ENCODE results near the gene CHFR.
"Not testable (repeated sequence)": the region's sequence is repeated elsewhere in the genome, so short reads cannot be mapped to it uniquely, and the experiment has no call there.

The CHFR gene

GRCh38 chr12:132888852-132889251, 1.4 kb upstream of the CHFR start:
- no peak overlapping the region for H2BK15ac ChIP-seq (ENCODE audit: low read depth, poor library complexity, severe bottlenecking)

DNA sequence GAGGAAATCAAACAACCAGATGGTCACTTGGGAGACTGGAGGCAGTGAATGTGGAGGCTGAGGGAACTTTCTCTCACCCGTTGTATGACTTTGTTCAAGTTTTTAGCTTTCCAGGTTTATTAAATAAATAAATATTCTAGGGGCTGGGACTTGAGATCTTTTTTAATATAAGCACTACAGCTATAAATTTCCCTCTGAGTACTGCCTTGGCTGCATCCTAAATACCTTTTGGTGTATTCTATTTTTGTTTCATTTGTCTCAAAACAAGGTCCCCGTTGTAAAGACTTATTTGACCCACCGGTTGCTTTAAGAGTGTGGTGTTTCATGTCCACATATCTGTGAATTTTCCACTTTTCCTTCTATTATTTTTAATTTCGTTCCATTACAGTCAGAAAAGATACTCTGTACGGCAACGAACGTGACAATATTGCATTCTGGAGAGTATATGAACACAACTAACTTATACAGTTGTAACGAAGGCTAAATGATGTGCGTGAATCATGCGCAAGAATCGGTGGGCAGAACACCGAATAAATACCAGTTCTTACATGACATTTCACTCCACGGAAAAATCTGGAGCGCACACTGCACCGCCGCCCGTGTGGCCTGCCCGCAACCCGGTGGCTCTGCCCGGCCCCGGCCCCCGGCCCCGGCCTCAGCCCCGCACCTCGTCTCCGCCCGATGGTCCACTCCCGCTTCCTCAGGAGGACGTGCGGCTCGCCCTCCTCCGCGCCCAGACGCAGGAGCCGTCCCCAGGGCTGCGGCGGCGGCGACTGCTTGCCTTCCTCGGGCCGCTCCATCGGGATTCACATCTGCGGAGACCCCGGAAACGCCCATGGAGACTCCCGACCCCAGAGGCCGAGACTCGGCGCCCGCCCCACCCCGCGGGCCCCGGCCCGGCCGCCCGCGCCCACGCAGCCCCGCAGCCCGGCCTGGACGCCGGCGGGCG, 602 bp downstream of the CHFR start:
- Histone ChIP-seq H3K18ac (ENCODE audit: low read depth in 1 of 2, low read length in 2 of 2) (peak overlapping the region; percentile 93 to 94), H3K23ac (ENCODE audit: low read length in 2 of 2) (peak overlapping the region in 1 of 2 experiments; percentile 23), H3K36me3 (ENCODE audit: control insufficient read depth in 1 of 2, insufficient read depth in 2 of 2, low read depth in 1 of 2, low read length in 2 of 2) (peaks cover 32 to 33% of the 10 kb centered on the region in 2 experiments), H3K27me3 (ENCODE audit: control insufficient read depth in 1 of 2, insufficient read depth in 1 of 2, low read length in 2 of 2) (no peaks in the 10 kb centered on the region), H3K4me3 (ENCODE audit: insufficient read depth in 1 of 2, low read depth in 1 of 2, low read length in 2 of 2) (peak overlapping the region; percentile 88 to 94), H4K8ac (ENCODE audit: low read length) (peak overlapping the region; percentile 70), H3K9ac (ENCODE audit: low read length) (peak overlapping the region; percentile 99), H3K4ac (ENCODE audit: low read depth in 1 of 2, low read length in 2 of 2) (peak overlapping the region; percentile 90 to 91), H3K79me1 (replicated peaks; ENCODE audit: low read length, poor library complexity, severe bottlenecking) (peaks cover 13% of the 10 kb centered on the region), H3K9me3 (ENCODE audit: control insufficient read depth, low read length) (peaks cover 28% of the 10 kb centered on the region), H2AK5ac (ENCODE audit: low read length, severe bottlenecking) (no peak overlapping the region), H2BK120ac (ENCODE audit: low read depth, low read length) (peak overlapping the region; percentile 99), H2BK5ac (ENCODE audit: low read depth, low read length, poor library complexity, severe bottlenecking) (no peak overlapping the region), H3K27ac (ENCODE audit: low read length, poor library complexity, severe bottlenecking) (peak overlapping the region; percentile 31), H2BK15ac (ENCODE audit: low read depth, poor library complexity, severe bottlenecking) (no peak overlapping the region), H3K14ac (ENCODE audit: low read length in 2 of 2) (peak overlapping the region in 1 of 2 experiments; percentile 93), H4K91ac (ENCODE audit: low read length) (peak overlapping the region; percentile 97), H2BK12ac (ENCODE audit: low read length in 2 of 2) (no peak overlapping the region), H3K4me2 (ENCODE audit: low read length, poor library complexity, severe bottlenecking) (peak overlapping the region; percentile 61), H2AFZ (ENCODE audit: low read depth, low read length) (peak overlapping the region; percentile 46), H3K4me1 (ENCODE audit: control insufficient read depth, insufficient read depth, low read depth, low read length) (peaks cover 7% of the 10 kb centered on the region)
- peak; percentile 39 for DNase-seq
- 12% methylated on average over 37 of the region's 64 CpGs for WGBS

More at GRCh38 chr12:132888852-132889251, 1.4 kb upstream of the CHFR start:
- Histone ChIP-seq H3K4ac (ENCODE audit: low read depth in 1 of 2, low read length in 2 of 2) (no peak overlapping the region), H2BK12ac (ENCODE audit: low read length in 2 of 2) (no peak overlapping the region), H3K27me3 (ENCODE audit: control insufficient read depth in 1 of 2, insufficient read depth in 1 of 2, low read length in 2 of 2) (no peaks in the 10 kb centered on the region), H3K27ac (ENCODE audit: low read length, poor library complexity, severe bottlenecking) (no peak overlapping the region), H3K9ac (ENCODE audit: low read length) (peak overlapping the region; percentile 99), H4K91ac (ENCODE audit: low read length) (no peak overlapping the region), H3K18ac (ENCODE audit: low read depth in 1 of 2, low read length in 2 of 2) (no peak overlapping the region), H4K8ac (ENCODE audit: low read length) (no peak overlapping the region), H3K14ac (ENCODE audit: low read length in 2 of 2) (no peak overlapping the region), H3K9me3 (ENCODE audit: control insufficient read depth, low read length) (peaks cover 21% of the 10 kb centered on the region), H3K23ac (ENCODE audit: low read length in 2 of 2) (no peak overlapping the region), H2BK5ac (ENCODE audit: low read depth, low read length, poor library complexity, severe bottlenecking) (no peak overlapping the region), H3K4me1 (ENCODE audit: control insufficient read depth, insufficient read depth, low read depth, low read length) (peaks cover 2% of the 10 kb centered on the region), H3K4me3 (ENCODE audit: insufficient read depth in 1 of 2, low read depth in 1 of 2, low read length in 2 of 2) (peak overlapping the region in 1 of 2 experiments; percentile 98), H3K36me3 (ENCODE audit: control insufficient read depth in 1 of 2, insufficient read depth in 2 of 2, low read depth in 1 of 2, low read length in 2 of 2) (peaks cover 15 to 16% of the 10 kb centered on the region in 2 experiments), H3K4me2 (ENCODE audit: low read length, poor library complexity, severe bottlenecking) (no peak overlapping the region), H2BK120ac (ENCODE audit: low read depth, low read length) (no peak overlapping the region), H2AK5ac (ENCODE audit: low read length, severe bottlenecking) (no peak overlapping the region), H2AFZ (ENCODE audit: low read depth, low read length) (no peak overlapping the region), H3K79me1 (replicated peaks; ENCODE audit: low read length, poor library complexity, severe bottlenecking) (peaks cover 10% of the 10 kb centered on the region)
- WGBS, result 65% methylated on average over 6 of the region's 6 CpGs
- no peak for DNase-seq

- Histone ChIP-seq H3K4ac (ENCODE audit: low read depth in 1 of 2, low read length in 2 of 2) (no peak overlapping the region), H2AK5ac (ENCODE audit: low read length, severe bottlenecking) (no peak overlapping the region), H2BK120ac (ENCODE audit: low read depth, low read length) (no peak overlapping the region), H3K9ac (ENCODE audit: low read length) (no peak overlapping the region), H4K8ac (ENCODE audit: low read length) (no peak overlapping the region), H3K27me3 (ENCODE audit: control insufficient read depth in 1 of 2, insufficient read depth in 1 of 2, low read length in 2 of 2) (no peaks in the 10 kb centered on the region), H4K91ac (ENCODE audit: low read length) (no peak overlapping the region), H3K18ac (ENCODE audit: low read depth in 1 of 2, low read length in 2 of 2) (peak overlapping the region in 1 of 2 experiments; percentile 16), H3K27ac (ENCODE audit: low read length, poor library complexity, severe bottlenecking) (peak overlapping the region; percentile 19), H3K4me3 (ENCODE audit: insufficient read depth in 1 of 2, low read depth in 1 of 2, low read length in 2 of 2) (no peak overlapping the region), H2BK15ac (ENCODE audit: low read depth, poor library complexity, severe bottlenecking) (no peak overlapping the region), H3K4me1 (ENCODE audit: control insufficient read depth, insufficient read depth, low read depth, low read length) (peaks cover 5% of the 10 kb centered on the region), H3K36me3 (ENCODE audit: control insufficient read depth in 1 of 2, insufficient read depth in 2 of 2, low read depth in 1 of 2, low read length in 2 of 2) (peaks cover 51 to 52% of the 10 kb centered on the region in 2 experiments), H3K9me3 (ENCODE audit: control insufficient read depth, low read length) (peaks cover 20% of the 10 kb centered on the region), H2BK5ac (ENCODE audit: low read depth, low read length, poor library complexity, severe bottlenecking) (no peak overlapping the region), H2BK12ac (ENCODE audit: low read length in 2 of 2) (no peak overlapping the region), H3K23ac (ENCODE audit: low read length in 2 of 2) (no peak overlapping the region), H3K14ac (ENCODE audit: low read length in 2 of 2) (no peak overlapping the region), H3K4me2 (ENCODE audit: low read length, poor library complexity, severe bottlenecking) (no peak overlapping the region), H2AFZ (ENCODE audit: low read depth, low read length) (no peak overlapping the region), H3K79me1 (replicated peaks; ENCODE audit: low read length, poor library complexity, severe bottlenecking) (peaks cover 11% of the 10 kb centered on the region)
- DNase-seq, result peak; percentile 95
- WGBS, result 46% methylated on average over 6 of the region's 7 CpGs
Measured at GRCh38 chr12:132881818-132882217, 5.6 kb downstream of the CHFR start.

GRCh38 chr12:132874620-132875019, 12.8 kb downstream of the CHFR start:
- not testable (repeated sequence) for H2BK5ac ChIP-seq (ENCODE audit: low read depth, low read length, poor library complexity, severe bottlenecking); H3K23ac ChIP-seq (ENCODE audit: low read length in 2 of 2); H3K4me3 ChIP-seq (ENCODE audit: insufficient read depth in 1 of 2, low read depth in 1 of 2, low read length in 2 of 2); H3K18ac ChIP-seq (ENCODE audit: low read depth in 1 of 2, low read length in 2 of 2); H4K91ac ChIP-seq (ENCODE audit: low read length); H4K8ac ChIP-seq (ENCODE audit: low read length); H3K14ac ChIP-seq (ENCODE audit: low read length in 2 of 2); H3K27me3 ChIP-seq (ENCODE audit: control insufficient read depth in 1 of 2, insufficient read depth in 1 of 2, low read length in 2 of 2); H2AK5ac ChIP-seq (ENCODE audit: low read length, severe bottlenecking); DNase-seq; H3K4me2 ChIP-seq (ENCODE audit: low read length, poor library complexity, severe bottlenecking); H3K9ac ChIP-seq (ENCODE audit: low read length); H2BK15ac ChIP-seq (ENCODE audit: low read depth, poor library complexity, severe bottlenecking); H2BK120ac ChIP-seq (ENCODE audit: low read depth, low read length); H3K9me3 ChIP-seq (ENCODE audit: control insufficient read depth, low read length); H3K4ac ChIP-seq (ENCODE audit: low read depth in 1 of 2, low read length in 2 of 2); H3K27ac ChIP-seq (ENCODE audit: low read length, poor library complexity, severe bottlenecking); H2BK12ac ChIP-seq (ENCODE audit: low read length in 2 of 2); H3K4me1 ChIP-seq (ENCODE audit: control insufficient read depth, insufficient read depth, low read depth, low read length); H2AFZ ChIP-seq (ENCODE audit: low read depth, low read length)
- Histone ChIP-seq H3K36me3 (ENCODE audit: control insufficient read depth in 1 of 2, insufficient read depth in 2 of 2, low read depth in 1 of 2, low read length in 2 of 2) (peaks cover 73 to 77% of the 10 kb centered on the region in 2 experiments), H3K79me1 (replicated peaks; ENCODE audit: low read length, poor library complexity, severe bottlenecking) (peaks cover 33% of the 10 kb centered on the region)
- WGBS, result 94% methylated on average over 21 of the region's 21 CpGs

Data from mesenchymal stem cell (in vitro differentiated cells and primary cell).